Pancreas (tissue), 10 donors: ENCODE data around the gene LARP6. TPM values are rescaled to one million over a fixed set of nuclear protein-coding genes. Genes with fewer than 3 reads are reported as not detected.

Experiments
- ATAC-seq, 4 donors: fragments of 200-7000 bp; cut with Tn5 transposase; one replicate each; pipeline versions ENCODE4 v1.8.0 to v1.9.1; 2020; ENCODE audit warnings: mild to moderate bottlenecking in 4 of 4, moderate library complexity in 4 of 4
- DNase-seq, 6 donors: peaks; one replicate each; pipeline ENCODE4 v3.0.0-alpha.2; 2020
- FAIRE-seq: peaks from 2 replicates; lab custom pipeline; 2012; peaks lifted over from hg19 to GRCh38; lab: Jason Lieb, UNC
- H3K27ac ChIP-seq, 4 donors: fragments of 200-600 bp; sonication (generic); 1 replicate in 3 of 4; 2 replicates in 1 of 4; pipeline versions ENCODE4 v1.5.0 to v1.8.0; 2020
- H3K27me3 ChIP-seq, 4 donors: fragments of 200-600 bp; one replicate each; pipeline ENCODE4 v1.8.0; 2021
- H3K36me3 ChIP-seq, 3 donors: fragments of 200-600 bp; sonication (generic) in 1 of 3; one replicate each; pipeline versions ENCODE4 v1.5.0 to v1.8.0; 2020 to 2021
- H3K4me1 ChIP-seq, 3 donors: fragments of 200-600 bp; one replicate each; pipeline ENCODE4 v1.8.0; 2021
- H3K4me3 ChIP-seq, 4 donors: fragments of 200-600 bp; sonication (generic) in 2 of 4; one replicate each; pipeline versions ENCODE4 v1.5.0 to v1.8.0; 2020 to 2021
- H3K9me3 ChIP-seq, 4 donors: fragments of 200-600 bp; one replicate each; pipeline ENCODE4 v1.8.0; 2021
- WGBS, 2 donors: extraction: QIAGEN DNeasy Blood & Tissue Kit; methylation state at CpG; one replicate each; pipeline ENCODE4 v1.1.7; 2013; 5-methylcytosine and 5-hydroxymethylcytosine counted together
- intact Hi-C, 3 donors: fragments of 100-400 bp; cut with DNase I; formaldehyde crosslinking; loops; one replicate each; pipeline versions ENCODE4 v1.11.1 to v1.14.2; 2022
- polyA plus RNA-seq, 2 donors: library from polyadenylated mRNA; stranded (reverse); fragments of 200-250 nt; gene quantifications; one replicate each; pipeline ENCODE4 v1.2.3, GENCODE V29; 2013
- total RNA-seq, 6 donors: library from RNA; stranded (reverse); fragmentation: NEBNext Ultra II Directional in 4 of 6; extraction: Animal tissue kit (Norgen Biotek cat#: 25700) in 4 of 6; gene quantifications; one replicate each; pipeline versions ENCODE4 v1.2.1 to v1.2.4, GENCODE V29; 2021 to 2023
- TF ChIP-seq, protein P1 (sequence below), 4 donors: fragments of 200-600 bp; sonication (generic) in 3 of 4; IDR thresholded peaks; one replicate each; pipeline versions ENCODE4 v1.5.0 to v1.8.0; 2021; ENCODE audit warnings: antibody characterized with exemption in 4 of 4
- donor health status: healthy with polysubstance abuse.
- donor health status: DM: no; HTN: no; CAD: no; lungs with moderate emphysema.
- donor health status: DM: no; HTN: no; CAD: no.
- donor health status: control.
- donor health status: control.
- donor health status: Bipolar disorder and iron deficiency.
- donor health status: DM: yes; HTN: yes; CAD: no.
- donor health status: DM: no; HTN: no; CAD: no.
- donor health status: DM: no; HTN: no; CAD: no.
- donor health status: DM: yes; HTN: yes; CAD: no.

Gene LARP6
- total RNA-seq (1 to 10 TPM; 5.9 to 9.7 (median 7.6) TPM), polyA plus RNA-seq (10 to 100 TPM in 1 of 2 donors, 1 to 10 TPM in 1; 9.9 to 10.3 TPM)

- H3K4me3 ChIP-seq, result peak within 1 kb of the TSS; percentile 65 to 80 (median 74)
- WGBS, 2 donors, result 0 to 1% methylated on average over 51 to 78 of the region's 78 CpGs
- no peaks in the 10 kb centered on the region for H3K27me3 ChIP-seq
- intact Hi-C loops, result no loop called here
- TF ChIP-seq, protein P1, sequence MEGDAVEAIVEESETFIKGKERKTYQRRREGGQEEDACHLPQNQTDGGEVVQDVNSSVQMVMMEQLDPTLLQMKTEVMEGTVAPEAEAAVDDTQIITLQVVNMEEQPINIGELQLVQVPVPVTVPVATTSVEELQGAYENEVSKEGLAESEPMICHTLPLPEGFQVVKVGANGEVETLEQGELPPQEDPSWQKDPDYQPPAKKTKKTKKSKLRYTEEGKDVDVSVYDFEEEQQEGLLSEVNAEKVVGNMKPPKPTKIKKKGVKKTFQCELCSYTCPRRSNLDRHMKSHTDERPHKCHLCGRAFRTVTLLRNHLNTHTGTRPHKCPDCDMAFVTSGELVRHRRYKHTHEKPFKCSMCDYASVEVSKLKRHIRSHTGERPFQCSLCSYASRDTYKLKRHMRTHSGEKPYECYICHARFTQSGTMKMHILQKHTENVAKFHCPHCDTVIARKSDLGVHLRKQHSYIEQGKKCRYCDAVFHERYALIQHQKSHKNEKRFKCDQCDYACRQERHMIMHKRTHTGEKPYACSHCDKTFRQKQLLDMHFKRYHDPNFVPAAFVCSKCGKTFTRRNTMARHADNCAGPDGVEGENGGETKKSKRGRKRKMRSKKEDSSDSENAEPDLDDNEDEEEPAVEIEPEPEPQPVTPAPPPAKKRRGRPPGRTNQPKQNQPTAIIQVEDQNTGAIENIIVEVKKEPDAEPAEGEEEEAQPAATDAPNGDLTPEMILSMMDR (IDR thresholded peaks at IDR 0.05), result no peak
- peak; percentile 82 to 90 (median 88) for ATAC-seq
- H3K4me1 ChIP-seq, result no peaks in the 10 kb centered on the region
- peak; percentile 47 to 83 (median 64) for DNase-seq
- H3K27ac ChIP-seq, result peak within 1 kb of the TSS; percentile 54 to 71 (median 68)
- no peak for FAIRE-seq
- no peaks in the 10 kb centered on the region for H3K36me3 ChIP-seq
- H3K9me3 ChIP-seq, result no peaks in the 10 kb centered on the region
These were observed at the start of gene LARP6 for GRCh38 chr15:70853973-70854665. Gene LARP6, minus strand, starts transcription at chr15:70854157. Its CDS starts 69 bp downstream, at chr15:70854088.

DNA sequence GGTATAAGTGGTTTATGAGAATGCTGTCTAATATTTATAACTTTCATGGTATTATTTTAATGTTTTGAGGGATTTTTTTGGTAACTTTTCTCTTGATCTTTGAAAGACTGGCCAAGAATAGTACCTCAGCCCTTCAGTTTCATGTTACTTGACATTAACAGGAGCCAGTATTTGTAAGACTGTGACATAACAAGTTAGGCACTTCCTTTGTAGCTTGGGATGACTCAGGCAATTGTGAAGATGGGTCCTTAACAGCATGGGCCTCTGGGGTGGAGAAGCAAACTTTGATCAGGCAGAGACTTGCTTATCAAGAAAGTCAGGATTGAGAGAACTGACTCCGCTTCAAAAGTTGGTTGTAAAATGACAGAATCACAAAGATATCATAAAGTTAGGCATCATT is 48.1 kb upstream of the LARP6 start:
- DNase-seq, result no peak
- H3K36me3 ChIP-seq, result no peaks in the 10 kb centered on the region
- TF ChIP-seq, protein P1 (IDR thresholded peaks at IDR 0.05), result no peak
- WGBS, 2 donors, result 97 to 98% methylated on average over 1 of the region's 1 CpG
- H3K4me1 ChIP-seq, result no peaks in the 10 kb centered on the region
- H3K4me3 ChIP-seq, result no peak overlapping the region
- no peak for ATAC-seq
- no peaks in the 10 kb centered on the region for H3K27me3 ChIP-seq
- H3K9me3 ChIP-seq, result no peaks in the 10 kb centered on the region
- H3K27ac ChIP-seq, result no peak overlapping the region
- intact Hi-C loops, result no loop called here
- no peak for FAIRE-seq

- Histone ChIP-seq H3K27me3 (no peaks in the 10 kb centered on the region), H3K36me3 (no peaks in the 10 kb centered on the region), H3K4me1 (no peaks in the 10 kb centered on the region), H3K27ac (peak overlapping the region in 3 of 4 donors; percentile 27 to 47 (median 45)), H3K4me3 (peak overlapping the region; percentile 55 to 77 (median 70)), H3K9me3 (no peaks in the 10 kb centered on the region)
- FAIRE-seq (no peak), ATAC-seq (peak in 3 of 4 donors; percentile 20 to 59 (median 59)), DNase-seq (peak in 2 of 6 donors; percentile 17 to 56)
- 3 to 4% methylated on average over 10 of the region's 10 CpGs for WGBS, 2 donors
- intact Hi-C loops, result no loop called here
- TF ChIP-seq, protein P1 (IDR thresholded peaks at IDR 0.05), result no peak
These were observed 39.1 kb upstream of the LARP6 start for GRCh38 chr15:70892912-70893560.

GRCh38 chr15:70892002-70892911 is 38.3 kb upstream of the LARP6 start, which contains the start of the genes LRRC49 and THAP10:
Gene LRRC49, plus strand, starts transcription at chr15:70892826. Its CDS starts 69 bp downstream, at chr15:70892895.
Gene THAP10, minus strand, starts transcription at chr15:70892433. Its CDS starts 161 bp downstream, at chr15:70892272.
- TF ChIP-seq, protein P1 (IDR thresholded peaks at IDR 0.05), result no peak
- intact Hi-C loops, result no loop called here
- FAIRE-seq, result no peak
- peak; percentile 96 to 99 (median 98) for ATAC-seq
- DNase-seq, result peak; percentile 73 to 93 (median 84)
- Histone ChIP-seq H3K27ac (peak within 1 kb of the TSS in 3 of 4 donors; percentile 27 to 47 (median 45)), H3K4me1 (no peaks in the 10 kb centered on the region), H3K36me3 (no peaks in the 10 kb centered on the region), H3K4me3 (peak within 1 kb of the TSS; percentile 55 to 77 (median 70)), H3K27me3 (no peaks in the 10 kb centered on the region), H3K9me3 (no peaks in the 10 kb centered on the region)
- WGBS, 2 donors, result 0 to 1% methylated on average over 59 to 61 of the region's 61 CpGs
